Activated naive CD4-positive, alpha-beta T cell treated with Interleukin-2 at 50 U/mL for 16 hours (primary cell): ENCODE data around the gene NR1D2.
"Not testable (repeated sequence)": the region's sequence is repeated elsewhere in the genome, so short reads cannot be mapped to it uniquely, and the experiment has no call there.

ENCODE experiments used
- DNase-seq: peaks from one replicate; pipeline ENCODE4 v3.0.0-alpha.2; 2020

NR1D2 gene

GRCh38 chr3:24012589-24013269, 67.6 kb downstream of the NR1D2 start:
- no peak for DNase-seq

- no peak for DNase-seq
Observed at GRCh38 chr3:24017305-24017704, 72.2 kb downstream of the NR1D2 start.

GRCh38 chr3:24018784-24019570, 73.9 kb downstream of the NR1D2 start:
- no peak for DNase-seq

GRCh38 chr3:24019585-24019984, 74.5 kb downstream of the NR1D2 start:
- no peak for DNase-seq

- no peak for DNase-seq
Observed at GRCh38 chr3:24020036-24020691, 75.1 kb downstream of the NR1D2 start.

- DNase-seq: no peak
Observed at GRCh38 chr3:24023197-24023596, 78.1 kb downstream of the NR1D2 start.

GRCh38 chr3:24025805-24026204, 80.7 kb downstream of the NR1D2 start:
- DNase-seq: no peak

GRCh38 chr3:24026665-24027064, 81.6 kb downstream of the NR1D2 start:
- not testable (repeated sequence) for DNase-seq

- DNase-seq: no peak
Observed at GRCh38 chr3:24027946-24028345, 82.9 kb downstream of the NR1D2 start.
